HG03520 (cell line): ENCODE data around the gene RBM15B.
"Not testable (repeated sequence)": the region's sequence is repeated elsewhere in the genome, so short reads cannot be mapped to it uniquely, and the experiment has no call there.

Source experiments
- ATAC-seq: cut with Tn5 transposase; IDR thresholded peaks from one replicate; pipeline ENCODE4 v1.9.1; 2021; ENCODE audit warnings: mild to moderate bottlenecking, moderate library complexity; ENCODE audit not compliant: unreplicated experiment

RBM15B gene

GRCh38 chr3:51375571-51375970 lies 15.5 kb upstream of the RBM15B start:
- ATAC-seq: no peak

DNA sequence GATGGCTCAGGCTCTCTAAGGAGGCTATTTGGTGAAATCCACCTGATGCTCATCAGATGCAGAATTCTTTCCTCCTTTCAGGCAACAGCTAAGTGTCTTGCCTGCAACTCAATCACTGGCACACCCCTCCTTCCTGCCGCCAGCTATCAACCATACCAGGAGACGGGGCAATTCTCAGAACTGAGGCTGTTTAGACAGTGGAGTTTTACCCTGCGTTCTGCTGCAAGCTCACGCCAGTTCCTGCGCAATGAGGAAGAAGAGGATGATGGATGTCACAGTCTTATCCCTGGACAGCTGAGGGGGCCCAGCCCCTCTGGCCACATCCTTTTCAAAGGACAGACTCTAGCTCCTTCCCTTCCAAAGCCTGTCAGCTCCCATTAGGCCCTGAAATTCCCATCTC lies 13.0 kb upstream of the RBM15B start:
- no peak for ATAC-seq

DNA sequence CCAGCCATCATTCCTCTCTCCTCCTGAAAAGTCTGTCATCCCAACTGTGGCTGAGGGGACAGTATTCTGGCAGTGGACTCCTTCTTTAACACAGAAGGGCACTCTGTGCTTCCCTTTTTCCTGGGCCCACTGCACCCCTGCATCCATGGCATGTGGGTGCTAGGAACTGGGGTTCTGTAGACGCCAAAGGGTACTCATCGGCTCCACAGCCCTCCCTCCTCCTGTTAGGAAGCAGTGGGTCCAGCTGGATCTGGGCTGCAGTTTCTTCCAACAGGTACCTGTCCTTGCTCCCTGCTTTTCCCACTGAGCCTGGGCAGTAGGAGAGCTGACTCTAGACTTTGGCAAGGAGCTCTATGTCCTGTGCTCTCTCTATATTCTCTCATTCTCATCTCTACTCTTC lies 12.4 kb upstream of the RBM15B start:
- ATAC-seq: no peak

- ATAC-seq: no peak
These were observed 11.8 kb upstream of the RBM15B start for GRCh38 chr3:51379301-51379700.

DNA sequence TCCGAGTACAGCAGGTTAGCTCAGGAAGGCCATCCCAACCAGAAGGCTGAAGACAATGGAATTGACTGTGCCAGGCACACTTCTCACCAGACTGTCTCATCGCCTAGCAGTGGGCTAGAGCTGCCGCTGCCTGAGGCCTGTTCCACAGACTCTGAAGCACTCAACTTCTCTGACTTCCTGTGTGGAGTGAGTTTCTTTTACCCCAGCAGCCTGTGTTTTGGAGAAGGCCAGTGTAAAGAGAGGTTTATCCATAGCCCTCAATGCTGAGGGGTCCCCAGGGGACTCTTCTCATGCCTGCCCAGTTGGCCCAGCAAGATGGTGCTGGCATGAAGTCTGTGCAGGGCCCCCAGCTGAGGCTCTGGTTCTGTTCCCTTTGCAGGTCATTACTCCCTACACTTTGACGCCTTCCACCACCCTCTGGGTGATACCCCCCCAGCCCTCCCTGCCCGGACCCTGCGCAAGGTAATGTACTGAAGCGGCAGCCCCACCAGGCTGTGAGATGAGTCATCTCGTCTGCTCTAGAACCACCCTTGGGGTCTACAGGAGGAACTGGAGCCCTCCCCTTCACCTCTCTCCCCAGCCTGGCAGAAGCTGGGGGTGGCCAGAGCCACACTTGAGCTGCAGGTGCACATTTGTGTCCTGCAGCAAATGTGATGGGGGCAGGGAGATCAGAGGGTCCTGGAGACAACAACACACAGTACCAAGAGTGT lies 11.2 kb upstream of the RBM15B start:
- ATAC-seq: no peak

- no peak for ATAC-seq
These were observed 10.3 kb upstream of the RBM15B start for GRCh38 chr3:51380601-51381332.

- ATAC-seq: no peak
These were observed 9.8 kb upstream of the RBM15B start for GRCh38 chr3:51381333-51381705.

GRCh38 chr3:51382076-51382745 lies 8.9 kb upstream of the RBM15B start:
- ATAC-seq: no peak

GRCh38 chr3:51382947-51383578 lies 8.0 kb upstream of the RBM15B start:
- no peak for ATAC-seq

DNA sequence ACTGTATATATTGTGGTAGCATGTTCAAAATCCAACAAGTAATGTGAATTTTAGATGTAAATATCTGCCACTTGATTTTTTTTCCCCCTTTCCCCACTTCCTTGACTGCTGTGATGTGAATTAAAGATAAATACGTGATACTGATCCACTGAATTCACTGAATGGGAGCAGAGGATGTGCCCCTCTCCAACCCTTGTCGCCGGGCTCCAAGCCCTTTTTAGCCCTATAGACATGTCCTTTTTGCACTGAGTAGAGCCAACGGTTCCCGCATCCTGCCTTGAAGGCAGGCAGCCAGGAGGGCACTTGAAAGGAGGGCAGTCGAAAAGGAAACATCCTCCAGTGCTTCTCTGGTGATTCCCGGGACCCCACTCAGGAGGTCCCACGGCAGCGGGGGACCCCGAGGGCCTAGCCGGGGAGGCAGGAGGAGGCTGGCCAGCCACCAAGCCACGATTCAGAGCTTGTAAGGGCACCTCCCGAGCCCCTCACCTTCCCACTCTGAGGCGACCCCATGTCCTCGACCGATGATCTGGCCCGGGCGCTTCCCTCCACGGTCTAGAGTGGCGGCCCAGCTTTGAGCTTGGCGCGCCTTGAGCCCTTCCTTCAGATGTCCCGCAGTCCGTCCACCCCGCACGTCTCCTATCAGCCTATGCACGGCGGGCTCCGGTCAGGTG lies 6.9 kb upstream of the RBM15B start:
- peak; percentile 7 for ATAC-seq

GRCh38 chr3:51384726-51385473 lies 6.2 kb upstream of the RBM15B start, which contains the start of gene MANF:
TSS of gene MANF (plus strand) at chr3:51385291. CDS start at chr3:51385343, 52 bp downstream.
- peak; percentile 94 for ATAC-seq

DNA sequence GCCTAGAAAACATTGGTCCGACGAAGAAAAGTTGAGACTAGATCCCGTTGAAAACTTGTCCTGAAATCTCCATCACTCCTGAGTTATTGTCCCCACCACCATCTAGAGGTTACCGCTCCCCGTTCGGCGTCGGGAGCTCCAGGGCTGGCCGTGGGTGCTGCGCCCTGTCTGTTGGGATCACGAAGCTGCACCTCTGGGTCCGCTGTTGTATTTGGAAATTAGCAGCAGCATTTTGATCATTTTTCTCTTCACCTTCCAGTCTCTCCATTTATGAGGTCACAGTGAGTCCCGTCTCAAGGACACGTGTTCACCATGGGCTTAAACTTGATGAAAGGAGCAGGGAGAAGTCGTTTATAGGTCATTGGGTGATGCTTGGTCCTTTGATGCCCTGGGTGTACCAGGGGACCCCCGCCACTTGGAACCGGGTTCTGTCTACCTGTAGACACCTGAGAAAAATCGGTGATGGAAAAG lies 5.4 kb upstream of the RBM15B start:
- no peak for ATAC-seq

DNA sequence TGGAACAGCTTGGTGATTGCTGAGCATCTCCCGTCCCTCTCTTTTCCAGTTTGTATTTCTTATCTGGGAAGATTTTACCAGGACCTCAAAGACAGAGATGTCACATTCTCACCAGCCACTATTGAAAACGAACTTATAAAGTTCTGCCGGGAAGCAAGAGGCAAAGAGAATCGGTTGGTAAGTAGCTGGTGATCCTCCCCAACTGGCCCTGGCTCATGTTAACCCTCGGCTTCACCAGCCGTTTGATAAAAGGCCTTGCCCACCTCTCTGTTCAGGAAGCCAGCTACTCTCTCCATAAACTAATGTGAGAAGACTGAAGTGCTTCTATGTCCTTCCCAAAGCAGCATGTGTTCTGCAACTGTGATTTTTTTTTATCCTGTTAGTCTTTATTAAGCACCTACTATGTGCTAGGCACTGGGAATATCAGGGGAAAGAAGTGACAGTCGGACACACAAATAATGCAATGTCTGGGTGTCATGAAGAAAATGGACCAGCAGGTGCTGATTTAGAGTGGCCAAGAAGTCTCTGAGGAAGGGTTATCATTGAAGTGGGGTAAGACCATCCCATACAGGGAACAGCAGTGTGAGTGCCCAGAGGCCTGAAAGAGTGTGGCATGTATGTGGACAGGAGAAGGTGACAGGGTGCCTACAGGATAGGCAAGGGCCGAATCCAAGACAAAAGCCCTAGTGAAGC lies 4.8 kb upstream of the RBM15B start:
- ATAC-seq: no peak

- no peak for ATAC-seq
These were observed 4.2 kb upstream of the RBM15B start for GRCh38 chr3:51386852-51387229.

- ATAC-seq: not testable (repeated sequence)
These were observed 3.8 kb upstream of the RBM15B start for GRCh38 chr3:51387281-51387680.

DNA sequence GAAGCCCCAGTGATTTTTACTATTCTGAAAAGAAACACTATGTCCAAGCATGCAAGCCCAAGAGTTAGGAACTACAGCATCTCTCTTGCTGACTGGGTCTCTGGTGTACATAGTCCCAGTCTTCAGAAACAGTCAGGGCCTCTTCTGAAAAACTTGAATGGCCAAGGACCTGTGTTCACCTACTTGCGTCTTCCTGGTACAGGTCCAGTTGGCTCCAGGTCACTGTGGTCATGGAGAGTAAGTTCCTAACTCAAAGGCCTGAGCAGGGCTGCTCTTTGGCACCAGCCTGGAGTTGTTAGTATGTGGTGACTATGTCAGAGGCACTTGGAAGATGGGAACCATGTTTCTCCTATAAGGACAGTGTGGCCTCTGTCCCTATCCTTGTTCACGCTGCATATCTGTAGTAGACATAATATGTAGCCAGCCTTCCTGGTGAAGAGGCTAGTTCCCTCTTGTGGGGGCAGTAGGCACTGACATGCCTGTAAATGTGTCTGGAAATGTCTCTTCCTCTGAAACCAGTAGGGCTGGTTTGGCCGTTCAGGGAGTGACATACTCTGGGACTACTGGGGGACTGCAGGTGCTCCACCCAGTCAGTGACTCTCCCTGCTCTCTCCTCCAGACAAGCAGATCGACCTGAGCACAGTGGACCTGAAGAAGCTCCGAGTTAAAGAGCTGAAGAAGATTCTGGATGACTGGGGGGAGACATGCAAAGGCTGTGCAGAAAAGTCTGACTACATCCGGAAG lies 2.6 kb upstream of the RBM15B start:
- no peak for ATAC-seq

DNA sequence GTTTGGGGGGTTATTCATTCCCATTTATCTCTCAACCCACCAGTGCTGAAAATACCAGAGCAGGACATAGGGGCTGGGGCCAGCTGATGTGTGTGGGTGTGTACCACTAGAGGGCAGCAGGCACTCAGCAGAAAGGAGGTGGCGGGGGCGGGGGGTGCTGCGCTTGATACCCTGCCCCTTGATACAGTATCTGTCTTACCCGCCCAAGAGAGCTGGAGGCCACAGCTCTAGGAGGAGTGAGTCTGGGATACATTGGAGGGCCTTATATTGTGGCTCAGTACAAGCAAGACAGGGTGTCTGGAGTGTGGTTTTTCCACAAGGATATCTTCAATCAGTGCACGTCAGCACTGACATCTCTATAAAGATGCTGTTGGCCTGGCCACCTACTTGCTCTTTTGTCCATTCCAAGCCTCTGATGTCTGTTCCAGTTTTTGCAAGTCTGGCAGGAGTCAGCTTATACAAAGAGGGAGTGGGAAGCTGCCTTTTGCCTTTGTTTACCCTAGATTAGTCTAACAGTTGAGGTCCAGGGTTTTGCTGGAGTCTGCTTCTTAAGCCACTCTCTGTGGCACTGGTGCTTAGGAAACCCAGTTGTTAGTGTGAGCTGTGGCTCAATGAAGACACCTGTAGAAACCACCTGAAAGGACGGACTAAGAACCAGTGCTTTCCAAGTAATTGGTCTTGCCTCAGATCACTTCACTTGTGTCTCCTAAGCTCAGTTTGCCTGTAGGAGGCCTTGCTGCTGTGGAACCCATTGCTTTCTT lies 1.5 kb upstream of the RBM15B start:
- no peak for ATAC-seq
